NCI-H774 (cell line): ENCODE results near the gene DOCK2.

Source experiments
- DNase-seq: peaks from one replicate; lab custom pipeline; 2025; lab: John Stamatoyannopoulos, UW

Gene DOCK2

DNA sequence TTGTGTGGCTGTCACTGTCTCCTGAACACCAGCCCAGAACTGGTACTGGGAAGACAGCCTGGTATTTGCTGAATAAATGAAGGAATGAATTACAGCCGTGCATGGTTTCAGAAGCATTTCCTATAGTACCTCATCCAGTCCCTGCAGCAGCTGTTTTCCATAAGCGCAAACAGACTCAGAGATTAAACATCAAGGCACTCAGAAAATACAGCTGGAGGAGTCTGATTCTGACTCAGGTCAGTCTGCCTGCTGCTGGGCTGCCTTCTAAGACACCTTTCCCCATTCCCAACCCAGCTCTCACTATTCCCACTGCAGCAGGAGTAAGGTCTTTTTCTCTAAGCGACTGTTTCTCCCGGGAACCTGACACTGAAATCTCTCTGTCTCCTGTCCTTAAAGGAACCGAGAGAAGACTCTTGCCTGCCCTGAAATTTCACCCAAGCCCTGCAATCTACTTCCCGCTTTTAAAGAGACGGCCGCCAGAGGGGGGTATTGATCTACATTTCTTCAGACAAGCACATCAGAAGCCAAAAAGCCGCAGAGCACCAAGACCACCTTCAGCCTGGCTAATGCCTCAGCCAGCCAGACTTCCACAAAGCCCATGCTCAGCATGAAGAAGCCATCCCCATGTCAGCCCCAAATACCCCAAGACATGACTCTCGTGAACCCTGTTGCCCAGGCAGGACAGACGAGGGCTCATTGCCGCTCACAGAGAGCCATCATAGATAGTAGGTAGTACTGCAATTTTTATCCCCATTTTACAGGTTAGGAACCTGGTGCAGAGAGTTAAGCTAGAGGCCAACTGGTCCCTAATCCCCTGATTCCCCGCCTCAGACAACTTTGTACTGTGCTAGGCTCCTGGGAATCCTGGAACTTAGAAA lies 463.2 kb downstream of the DOCK2 start:
- DNase-seq, result peak; percentile 32

DNA sequence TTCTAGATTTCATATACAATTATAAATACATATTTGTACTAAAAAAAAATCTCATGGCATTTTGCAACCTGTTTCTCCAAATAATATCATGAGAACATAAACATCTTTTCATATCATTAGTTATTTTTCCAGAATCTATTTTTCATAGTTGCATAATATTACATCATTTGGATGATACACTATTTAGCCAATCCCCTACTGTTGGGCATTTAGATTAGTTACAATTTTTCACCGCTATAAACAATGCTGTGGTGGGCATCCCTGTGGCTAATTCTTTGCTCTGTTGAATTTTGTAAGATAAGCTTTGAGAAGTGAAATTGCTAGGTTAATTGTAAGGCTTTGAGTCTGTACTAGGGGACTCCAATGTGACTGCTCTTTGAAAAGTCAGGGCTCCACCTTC lies 466.4 kb downstream of the DOCK2 start:
- DNase-seq, result no peak

DNA sequence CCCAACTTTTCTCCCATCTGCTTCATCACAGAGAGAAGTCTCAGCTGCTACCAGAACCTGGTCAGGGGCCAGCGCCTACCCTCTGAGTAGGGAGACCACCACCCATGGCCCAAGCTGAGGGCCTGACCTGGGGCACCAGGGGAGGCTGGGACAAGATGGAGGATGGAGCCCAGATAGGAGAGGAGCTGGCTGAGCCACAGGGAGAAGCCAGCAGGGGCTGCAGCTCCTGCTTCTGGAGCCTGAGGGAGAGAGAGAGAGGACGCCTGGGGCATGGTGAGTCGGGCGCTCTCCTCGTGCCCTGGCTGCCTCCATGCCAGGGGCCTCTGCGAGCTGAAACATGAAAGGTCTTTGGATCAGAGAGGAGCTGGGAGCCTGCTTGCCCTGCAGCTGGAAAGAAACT lies 467.2 kb downstream of the DOCK2 start:
- DNase-seq, result no peak

DNA sequence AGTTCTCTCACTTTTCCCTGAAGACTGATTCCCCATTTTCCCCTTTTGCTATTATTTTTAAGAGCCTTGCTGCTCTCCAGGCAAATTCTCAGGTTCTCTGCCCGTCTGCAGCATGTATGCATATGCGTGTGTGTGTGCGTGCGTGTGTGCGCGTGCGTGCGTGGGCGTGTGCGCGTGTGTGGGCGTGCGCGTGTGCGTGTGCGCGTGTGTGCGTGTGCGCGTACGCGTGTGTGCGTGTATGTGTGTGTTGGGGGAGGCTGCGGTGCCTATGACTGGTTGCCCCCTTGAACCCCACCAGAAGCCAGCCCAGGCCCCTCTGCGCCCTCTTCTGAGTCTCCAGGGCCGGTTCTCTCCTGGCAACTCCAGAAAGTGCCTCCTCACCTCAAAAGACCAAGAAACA lies 467.6 kb downstream of the DOCK2 start:
- DNase-seq, result no peak

DNA sequence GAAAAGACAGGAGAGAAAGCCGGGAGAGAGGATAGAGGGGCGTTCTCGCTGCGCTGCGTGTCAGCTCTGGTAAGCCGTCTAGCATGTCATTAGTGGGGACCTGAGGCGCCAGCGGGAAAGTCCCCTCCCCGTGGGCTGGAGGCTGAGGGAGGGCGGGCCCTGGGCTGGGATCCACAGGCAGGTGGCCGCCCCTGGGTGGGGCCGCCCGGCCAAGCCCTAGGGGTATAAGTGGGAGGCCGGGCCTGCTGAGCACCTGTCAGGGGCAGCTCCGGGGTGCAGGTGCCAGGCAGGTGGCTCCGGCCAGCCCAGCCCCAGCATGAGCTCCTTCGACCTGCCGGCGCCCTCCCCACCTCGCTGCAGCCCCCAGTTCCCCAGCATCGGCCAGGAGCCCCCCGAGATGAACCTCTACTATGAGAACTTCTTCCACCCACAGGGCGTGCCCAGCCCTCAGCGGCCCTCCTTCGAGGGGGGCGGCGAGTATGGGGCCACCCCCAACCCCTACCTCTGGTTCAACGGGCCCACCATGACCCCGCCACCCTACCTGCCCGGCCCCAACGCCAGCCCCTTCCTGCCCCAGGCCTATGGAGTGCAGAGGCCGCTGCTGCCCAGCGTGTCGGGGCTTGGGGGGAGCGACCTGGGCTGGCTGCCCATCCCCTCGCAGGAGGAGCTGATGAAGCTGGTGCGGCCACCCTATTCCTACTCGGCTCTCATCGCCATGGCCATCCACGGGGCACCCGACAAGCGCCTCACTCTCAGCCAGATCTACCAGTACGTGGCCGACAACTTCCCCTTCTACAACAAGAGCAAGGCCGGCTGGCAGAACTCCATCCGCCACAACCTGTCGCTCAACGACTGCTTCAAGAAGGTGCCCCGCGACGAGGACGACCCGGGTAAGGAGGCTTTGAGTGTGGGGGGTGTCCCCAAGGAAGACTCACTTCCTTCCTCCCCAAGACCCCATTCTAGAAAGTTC lies 468.9 kb downstream of the DOCK2 start, which contains the start of gene FOXI1:
Gene FOXI1, plus strand, starts transcription at position 256 of the 970 bp plus-strand sequence. Its CDS starts 61 bp downstream, at position 317.
- DNase-seq, result peak; percentile 22

DNA sequence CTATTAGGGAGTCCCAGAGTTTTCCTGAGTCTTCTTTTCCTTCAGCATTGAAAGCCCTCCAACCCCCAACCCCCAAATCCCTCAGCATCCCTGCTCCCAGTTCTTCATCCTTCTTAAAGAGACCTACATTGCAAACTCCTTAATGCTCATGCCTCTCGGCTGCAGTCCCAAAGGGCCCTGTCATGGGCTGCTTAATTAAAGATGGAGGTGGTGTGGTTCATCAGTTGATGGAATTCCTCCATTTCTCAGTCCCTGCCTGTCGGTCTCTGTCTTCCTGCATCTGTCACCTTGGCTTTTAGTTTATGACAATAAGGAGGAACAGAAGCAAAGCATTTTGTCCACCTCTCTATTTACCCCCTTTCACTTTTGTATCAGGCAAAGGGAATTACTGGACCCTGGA lies 470.6 kb downstream of the DOCK2 start:
- DNase-seq, result no peak

DNA sequence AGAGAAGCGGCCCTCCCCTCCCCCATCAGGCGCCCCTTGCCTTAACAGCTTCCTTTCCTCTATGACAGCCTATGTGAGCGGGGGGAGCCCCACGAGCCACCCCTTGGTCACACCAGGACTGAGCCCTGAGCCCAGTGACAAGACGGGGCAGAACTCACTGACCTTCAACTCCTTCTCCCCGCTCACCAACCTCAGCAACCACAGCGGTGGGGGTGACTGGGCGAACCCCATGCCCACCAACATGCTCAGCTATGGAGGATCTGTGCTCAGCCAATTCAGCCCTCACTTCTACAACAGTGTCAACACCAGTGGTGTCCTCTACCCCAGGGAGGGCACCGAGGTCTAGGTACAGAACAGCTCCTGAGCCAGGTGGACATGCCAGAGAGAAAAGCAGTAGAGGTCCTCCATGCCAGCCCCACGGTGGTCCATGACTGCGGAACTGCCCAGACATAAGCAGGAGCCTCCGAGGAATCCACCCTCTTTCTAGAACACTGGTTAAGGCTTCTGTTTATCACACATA lies 471.3 kb downstream of the DOCK2 start:
- no peak for DNase-seq

DNA sequence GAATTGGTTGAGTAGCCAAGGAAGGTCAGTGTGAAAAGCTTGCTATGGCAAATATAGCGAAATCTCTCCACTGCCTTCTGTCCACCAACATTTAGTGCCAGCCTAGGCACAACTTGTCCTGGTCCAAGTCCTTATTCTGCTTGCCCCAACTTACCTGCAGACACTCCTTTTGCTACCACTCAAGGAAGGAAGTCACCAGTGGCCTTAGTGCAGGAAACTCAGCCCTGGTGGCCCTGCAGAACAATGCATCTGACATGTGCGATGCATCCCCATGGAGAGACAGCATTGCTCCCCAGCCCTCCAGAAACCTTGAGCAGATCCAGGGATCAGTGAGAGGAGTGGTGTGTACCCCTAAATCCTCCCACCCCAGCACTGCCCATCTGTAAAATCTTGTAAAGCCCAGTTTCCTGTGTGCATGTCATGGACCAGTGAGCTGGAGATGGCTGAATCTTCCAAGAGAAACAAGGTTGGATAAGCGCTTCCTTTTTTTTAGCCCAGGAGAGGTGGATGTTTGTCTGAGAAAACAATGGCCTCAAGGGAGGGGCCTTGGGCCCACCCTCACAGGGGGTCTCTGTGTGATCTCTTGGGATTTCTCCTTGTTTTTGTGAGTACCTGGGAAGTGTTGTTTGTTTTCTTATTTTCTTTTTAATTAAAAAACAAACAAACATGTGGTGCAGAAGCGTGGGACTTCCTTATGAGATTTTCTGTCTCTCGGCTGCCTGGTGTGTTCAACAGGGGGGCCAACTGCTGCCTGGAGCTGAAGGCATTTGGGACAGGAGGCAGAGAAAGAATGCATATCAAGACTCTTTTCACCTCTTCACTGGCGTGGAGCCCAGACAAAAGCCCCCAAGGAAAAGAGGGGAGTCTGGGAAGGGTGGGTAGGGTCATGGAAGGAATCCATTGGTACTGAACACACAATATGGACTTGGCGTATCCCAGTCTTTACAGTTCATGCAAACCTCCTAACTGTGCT lies 472.3 kb downstream of the DOCK2 start:
- no peak for DNase-seq

DNA sequence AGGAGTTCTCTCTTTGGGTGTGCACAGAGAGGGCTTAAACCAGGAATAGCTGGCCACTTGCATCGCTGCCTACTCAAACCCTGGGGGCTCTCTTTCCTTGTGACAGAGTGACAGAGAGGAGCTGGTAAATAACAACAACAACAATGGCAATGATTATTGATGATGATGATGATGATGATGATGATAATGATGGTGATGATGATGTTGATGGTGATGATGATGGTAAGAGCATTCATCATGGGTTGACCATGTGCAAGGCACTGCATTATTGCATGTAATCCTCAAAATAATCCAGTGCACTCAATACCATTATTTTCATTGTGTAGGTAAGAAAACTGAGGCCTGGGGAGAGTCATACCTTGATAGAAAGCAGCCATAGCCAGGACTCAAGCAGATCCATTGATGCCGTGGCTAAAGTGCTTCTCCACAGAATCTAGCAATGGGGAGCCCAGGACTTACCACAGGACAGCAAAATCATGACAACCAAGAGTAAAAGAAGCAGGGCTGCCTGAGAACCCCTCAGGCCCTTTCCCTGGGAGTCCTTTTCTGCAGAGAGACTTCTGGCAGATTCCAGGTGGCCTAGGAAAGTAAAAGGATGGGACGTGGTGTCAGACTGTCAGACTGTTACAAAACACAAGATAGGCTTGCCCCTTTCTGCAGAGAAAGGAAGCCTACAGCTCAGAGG lies 473.5 kb downstream of the DOCK2 start:
- DNase-seq, result no peak

DNA sequence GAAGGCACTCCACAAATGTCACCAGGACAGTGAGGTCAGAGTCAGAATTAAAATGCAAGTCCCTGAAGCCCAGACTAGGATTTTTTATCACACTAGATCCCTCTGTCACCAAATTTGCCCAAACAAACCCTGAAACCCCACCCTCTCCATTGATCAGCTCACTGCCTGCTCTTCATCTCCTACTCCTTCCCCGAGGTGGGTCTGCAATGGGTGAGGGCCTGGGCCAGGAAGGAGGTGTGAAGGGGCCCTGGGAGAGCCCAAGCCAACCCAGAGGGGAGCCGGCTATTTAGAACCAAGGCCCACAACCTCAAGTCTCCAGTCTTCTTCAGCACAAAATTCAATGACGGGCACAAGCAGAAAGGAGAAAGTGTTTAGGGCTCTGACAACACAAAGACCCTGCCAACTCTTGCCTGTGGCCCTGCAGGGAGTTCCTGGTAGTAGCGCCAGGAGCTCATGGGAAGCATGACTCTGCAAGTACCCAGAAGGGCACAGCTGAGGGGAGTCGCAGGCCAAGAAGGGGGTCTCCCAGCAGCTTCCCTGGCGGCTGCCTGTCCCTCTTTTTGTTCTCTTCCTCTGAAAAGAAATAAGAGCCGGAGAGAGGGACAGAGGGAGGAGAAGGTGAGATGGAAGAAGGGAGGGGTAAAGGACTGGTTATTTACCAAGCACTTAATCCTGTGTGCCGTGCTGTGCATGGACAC lies 474.2 kb downstream of the DOCK2 start:
- no peak for DNase-seq

DNA sequence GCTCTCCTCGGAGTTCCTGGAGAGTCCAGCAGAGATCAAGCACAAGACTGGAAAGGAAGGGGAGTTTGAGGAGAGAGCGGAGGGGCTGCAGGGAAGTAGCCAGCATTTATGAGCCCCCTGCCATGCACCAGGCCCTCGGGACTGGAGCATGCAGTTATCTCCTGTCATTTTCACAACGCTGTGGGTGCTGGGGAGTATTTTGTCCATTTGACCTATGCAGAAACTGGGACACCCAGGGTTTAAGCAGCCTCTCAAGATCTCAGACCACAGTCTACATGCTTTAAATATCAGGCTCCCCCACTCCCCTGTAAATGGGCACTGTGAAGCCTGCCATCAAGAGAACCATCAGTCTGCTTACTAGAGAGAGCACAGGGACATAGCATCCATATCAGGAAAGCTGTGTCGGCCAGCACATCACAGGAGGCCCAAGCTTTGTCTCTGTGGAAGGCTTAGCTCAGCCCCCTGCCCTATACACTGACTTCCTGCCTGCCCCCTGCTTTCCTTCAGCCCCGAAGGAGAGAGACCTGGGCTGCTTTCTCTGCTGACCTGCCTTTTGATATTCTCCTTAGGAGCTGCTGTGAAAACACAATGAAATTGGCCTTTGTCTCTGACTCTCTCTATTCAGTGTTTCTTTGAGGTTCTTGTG lies 475.9 kb downstream of the DOCK2 start:
- DNase-seq, result no peak

DNA sequence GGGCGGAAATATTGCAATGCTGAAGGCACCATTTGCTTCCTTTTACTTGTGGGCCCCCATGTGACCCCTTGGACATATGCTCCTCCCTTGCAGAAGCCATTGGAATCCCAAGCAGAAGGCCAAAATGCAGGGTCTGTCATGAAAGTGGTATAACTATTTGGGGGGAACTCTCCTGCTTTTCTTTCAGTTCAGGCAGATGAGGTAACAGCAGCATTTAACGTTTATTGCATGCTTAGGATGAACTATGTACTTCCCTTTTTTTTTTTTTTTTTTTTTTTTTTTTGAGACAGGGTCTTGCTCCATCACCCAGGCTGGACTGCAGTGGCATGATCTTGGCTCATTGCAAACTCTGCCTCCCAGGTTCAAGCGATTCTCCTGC lies 476.4 kb downstream of the DOCK2 start:
- no peak for DNase-seq

DNA sequence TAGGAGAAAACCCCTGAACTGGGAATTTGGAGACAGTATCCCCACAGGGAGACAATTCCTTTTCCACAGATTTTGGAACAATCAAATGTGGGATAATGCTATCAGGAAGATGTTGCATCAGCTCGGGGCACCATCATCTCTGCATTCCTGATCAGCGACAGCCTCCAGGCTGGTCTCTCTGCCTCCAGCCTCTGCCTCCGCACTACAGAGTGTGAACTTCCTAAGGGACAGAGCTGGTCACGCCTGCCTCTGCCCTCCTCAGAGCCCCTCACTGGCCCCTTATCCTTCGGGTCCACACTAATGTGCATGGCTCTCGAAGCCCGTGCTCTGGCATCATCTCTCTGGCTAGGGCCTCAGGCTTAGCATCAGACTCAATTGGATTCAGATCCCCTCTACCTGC lies 477.2 kb downstream of the DOCK2 start:
- no peak for DNase-seq

DNA sequence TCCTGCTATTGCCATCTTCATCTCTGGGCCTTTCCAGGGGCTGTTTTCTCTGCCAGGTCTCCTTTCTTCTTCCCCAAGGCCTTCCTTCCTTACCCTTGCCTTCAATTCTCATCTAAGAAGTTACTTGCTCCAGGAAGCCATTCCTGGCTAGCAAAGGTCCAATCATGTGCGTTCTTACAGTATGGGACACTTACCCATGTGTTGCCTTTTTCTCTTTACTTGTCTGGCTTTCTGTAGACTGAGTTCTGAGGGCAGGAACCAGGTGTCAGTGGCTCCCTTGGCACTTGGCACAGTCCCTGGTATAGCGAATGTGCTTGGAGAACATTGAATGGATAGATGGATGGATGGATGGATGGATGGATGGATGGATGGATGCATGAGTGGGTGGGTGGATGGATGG lies 478.9 kb downstream of the DOCK2 start:
- no peak for DNase-seq

DNA sequence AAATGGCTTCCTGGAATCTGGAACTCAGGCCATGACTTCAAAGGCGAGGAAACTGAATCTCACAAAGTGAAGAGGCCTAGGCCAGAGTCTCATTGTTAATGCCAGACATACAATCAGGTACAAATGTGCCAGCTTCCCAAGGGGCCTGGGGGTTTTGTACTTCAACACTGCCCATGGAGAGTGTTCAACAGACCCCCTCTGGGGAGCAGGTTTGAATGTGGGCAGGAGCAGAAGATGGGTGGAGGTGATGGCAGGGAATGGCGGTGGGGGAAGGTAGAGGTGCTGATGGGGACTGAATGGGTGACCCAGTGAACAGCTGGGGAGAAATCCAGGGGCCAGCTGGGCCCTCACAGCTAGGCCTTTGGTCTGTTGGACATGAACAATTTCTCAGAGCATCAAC lies 480.7 kb downstream of the DOCK2 start:
- DNase-seq, result no peak

DNA sequence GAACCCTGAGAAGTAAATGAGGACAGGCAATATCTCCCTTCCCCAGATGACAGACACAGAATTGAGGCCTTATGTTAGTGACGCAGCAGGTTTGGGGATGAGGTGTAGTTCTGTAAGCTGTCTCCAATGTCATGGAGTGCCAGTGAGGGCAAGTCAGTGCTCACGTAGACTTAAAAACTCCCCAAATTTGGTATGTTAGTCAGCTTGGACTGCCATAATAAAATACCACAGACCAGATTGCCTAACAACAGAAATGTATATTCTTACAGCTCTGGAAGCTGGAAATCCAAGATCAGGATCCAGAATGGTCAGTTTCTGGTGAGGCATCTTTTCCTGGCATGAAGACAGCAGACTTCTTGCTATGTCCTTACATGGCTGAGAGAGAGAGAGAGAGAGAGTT lies 483.5 kb downstream of the DOCK2 start:
- no peak for DNase-seq

DNA sequence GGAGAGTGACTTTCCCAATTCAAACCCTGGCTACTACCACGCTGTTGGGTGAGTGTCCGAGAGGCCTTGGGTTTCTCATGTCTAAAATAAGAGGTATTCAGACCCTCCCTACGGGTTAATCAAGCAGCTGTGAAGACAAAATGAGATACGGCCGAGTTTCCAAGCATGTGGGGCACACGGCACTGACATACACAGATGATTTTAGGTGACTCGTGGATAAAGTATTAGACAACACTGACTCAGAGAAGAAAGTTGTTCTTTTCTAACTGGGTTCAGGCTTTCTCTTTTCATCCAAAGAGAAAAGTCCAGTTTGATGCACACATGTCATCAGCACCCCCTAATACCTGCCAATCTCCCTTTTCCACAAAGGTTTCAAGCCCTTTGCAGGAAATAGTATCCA lies 484.2 kb downstream of the DOCK2 start:
- no peak for DNase-seq

DNA sequence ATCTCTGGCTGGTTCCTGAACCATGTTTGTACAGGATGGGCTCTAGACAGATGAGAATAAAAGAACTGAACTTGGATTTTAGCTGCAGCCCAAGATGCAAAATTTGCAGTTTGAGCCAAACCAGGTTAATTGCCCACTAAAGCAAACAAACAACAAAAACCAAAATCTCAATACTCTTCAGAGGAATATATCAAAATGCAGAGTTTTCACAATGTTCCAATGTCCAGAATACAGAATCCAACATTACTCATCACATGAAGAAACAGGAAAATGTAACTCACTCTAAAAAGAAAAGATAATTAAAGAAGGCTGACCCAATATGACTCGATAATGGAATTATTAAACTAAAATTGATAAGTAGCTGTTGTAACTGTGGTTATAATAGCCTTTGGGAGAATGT lies 489.0 kb downstream of the DOCK2 start:
- DNase-seq, result no peak

DNA sequence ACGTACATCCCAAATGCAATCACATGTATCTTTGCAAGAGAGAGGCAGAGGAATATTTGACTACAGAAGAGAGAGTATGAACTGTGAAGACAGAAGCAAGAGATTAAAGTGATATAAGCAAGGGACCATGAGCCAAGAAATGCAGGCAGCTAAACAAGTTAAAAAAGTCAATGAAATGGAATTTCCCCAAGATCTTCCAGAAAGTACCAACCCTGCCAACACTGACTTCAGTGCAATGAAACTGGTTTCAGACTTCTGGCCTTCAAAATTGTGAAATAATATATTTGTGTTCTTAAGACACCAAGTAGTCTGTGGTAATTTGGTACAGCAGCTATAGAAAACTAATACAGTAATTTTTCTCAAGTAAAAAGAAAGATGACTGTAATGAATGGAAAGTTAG lies 489.6 kb downstream of the DOCK2 start:
- no peak for DNase-seq

DNA sequence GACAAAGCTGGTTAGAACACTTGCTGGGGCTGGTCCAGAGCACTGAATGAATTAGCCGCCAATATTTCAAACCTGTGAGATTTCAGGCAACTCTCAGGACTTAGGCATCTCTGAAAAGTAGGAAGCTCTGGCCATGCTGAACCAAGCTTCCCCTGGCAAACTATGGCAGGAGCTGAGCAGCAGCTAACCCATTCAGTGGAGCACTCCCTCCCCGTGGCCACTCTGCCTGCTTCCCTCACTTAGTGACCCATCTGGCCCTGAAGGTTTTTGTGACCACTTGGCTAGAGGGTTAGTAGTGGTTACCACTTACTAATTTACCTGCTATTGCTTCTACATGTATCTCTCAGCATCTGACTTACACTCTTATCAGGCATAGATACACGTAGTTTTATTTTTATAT lies 494.2 kb downstream of the DOCK2 start:
- DNase-seq, result no peak
